ENCODE measurements around the gene ZNF239.

ZNF239 gene

GRCh38 chr10:43574001-43574892 is at the start of gene ZNF239:
Gene ZNF239 (minus strand): TSS chr10:43574616. CDS start chr10:43558079, 16,537 bp downstream.
- H4K20me1 ChIP-seq = no peaks in the 10 kb centered on the region
- H3K4me3 ChIP-seq = peak within 1 kb of the TSS; percentile 31 to 62 (median 53)
- peak within 1 kb of the TSS; percentile 36 to 67 (median 54) for H3K4me2 ChIP-seq
- H3K4me1 ChIP-seq = peaks cover 11 to 20% (median 14%) of the 10 kb centered on the region in 10 experiments; a peak in 19 of 20 replicates
- H3K27ac ChIP-seq = peak within 1 kb of the TSS in 9 of 11 experiments; percentile 17 to 64 (median 54); a peak in 15 of 22 replicates
- H3K27me3 ChIP-seq = peaks cover 0 to 5% (median 0%) of the 10 kb centered on the region in 11 experiments; a peak in 1 of 22 replicates
- peaks cover 51 to 91% (median 77%) of the 10 kb centered on the region in 11 experiments for H3K9me3 ChIP-seq (replicated peaks in 1 of 11)
- H3K36me3 ChIP-seq = peaks cover 0 to 14% (median 0%) of the 10 kb centered on the region in 11 experiments; a peak in 5 of 22 replicates
- TF ChIP-seq Cebpa-rat (IDR thresholded peaks at IDR 0.05) = no peak
- peak within 1 kb of the TSS in 7 of 11 experiments; percentile 23 to 65 (median 51); a peak in 11 of 22 replicates for H3K9ac ChIP-seq

- no peak overlapping the region for H3K9ac ChIP-seq
Observed at GRCh38 chr10:43623351-43623750, 48.9 kb upstream of the ZNF239 start.

GRCh38 chr10:43622038-43622437 is 47.6 kb upstream of the ZNF239 start:
- no peak overlapping the region for H3K4me3 ChIP-seq

More at GRCh38 chr10:43623351-43623750, 48.9 kb upstream of the ZNF239 start:
- TF ChIP-seq Cebpa-rat (IDR thresholded peaks at IDR 0.05) = no peak
- no peak overlapping the region for H3K4me3 ChIP-seq
- H3K36me3 ChIP-seq = peaks cover 0 to 24% (median 15%) of the 10 kb centered on the region in 11 experiments; a peak in 15 of 22 replicates
- no peaks in the 10 kb centered on the region for H3K27me3 ChIP-seq
- H3K4me1 ChIP-seq = peaks cover 0 to 6% (median 0%) of the 10 kb centered on the region in 10 experiments; a peak in 3 of 20 replicates
- H3K4me2 ChIP-seq = peak overlapping the region in 2 of 11 experiments; percentile 4 to 31; a peak in 2 of 22 replicates
- no peaks in the 10 kb centered on the region for H4K20me1 ChIP-seq
- H3K27ac ChIP-seq = no peak overlapping the region; a peak in 1 of 22 replicates
- peaks cover 59 to 80% (median 76%) of the 10 kb centered on the region in 11 experiments for H3K9me3 ChIP-seq (replicated peaks in 1 of 11)

GRCh38 chr10:43619368-43619767 is 45.0 kb upstream of the ZNF239 start:
- Histone ChIP-seq H3K36me3 (peaks cover 38 to 64% (median 52%) of the 10 kb centered on the region in 11 experiments), H3K4me3 (no peak overlapping the region), H3K4me2 (no peak overlapping the region), H3K27me3 (no peaks in the 10 kb centered on the region; a peak in 2 of 22 replicates), H3K9me3 (replicated peaks in 1 of 11) (peaks cover 83 to 99% (median 95%) of the 10 kb centered on the region in 11 experiments), H4K20me1 (no peaks in the 10 kb centered on the region), H3K9ac (no peak overlapping the region), H3K27ac (no peak overlapping the region), H3K4me1 (no peaks in the 10 kb centered on the region)
- TF ChIP-seq Cebpa-rat (IDR thresholded peaks at IDR 0.05) = no peak

More at GRCh38 chr10:43622038-43622437, 47.6 kb upstream of the ZNF239 start:
- H3K9me3 ChIP-seq (replicated peaks in 1 of 11) = peaks cover 72 to 93% (median 89%) of the 10 kb centered on the region in 11 experiments
- H4K20me1 ChIP-seq = no peaks in the 10 kb centered on the region
- H3K27ac ChIP-seq = no peak overlapping the region
- H3K36me3 ChIP-seq = peaks cover 11 to 37% (median 25%) of the 10 kb centered on the region in 11 experiments
- no peak for TF ChIP-seq Cebpa-rat (IDR thresholded peaks at IDR 0.05)
- no peak overlapping the region for H3K4me2 ChIP-seq
- no peaks in the 10 kb centered on the region for H3K4me1 ChIP-seq
- H3K9ac ChIP-seq = no peak overlapping the region
- no peaks in the 10 kb centered on the region; a peak in 1 of 22 replicates for H3K27me3 ChIP-seq

GRCh38 chr10:43616697-43617370 is 42.4 kb upstream of the ZNF239 start:
- Histone ChIP-seq H3K9me3 (replicated peaks in 1 of 11) (peaks cover 94 to 100% (median 98%) of the 10 kb centered on the region in 11 experiments), H3K27me3 (no peaks in the 10 kb centered on the region; a peak in 2 of 22 replicates), H3K4me3 (peak overlapping the region in 8 of 10 experiments; percentile 11 to 43 (median 27); a peak in 10 of 20 replicates), H3K4me2 (no peak overlapping the region), H3K27ac (no peak overlapping the region), H3K9ac (no peak overlapping the region), H3K4me1 (no peaks in the 10 kb centered on the region), H4K20me1 (no peaks in the 10 kb centered on the region), H3K36me3 (peaks cover 61 to 89% (median 75%) of the 10 kb centered on the region in 11 experiments)
- TF ChIP-seq Cebpa-rat (IDR thresholded peaks at IDR 0.05) = no peak

GRCh38 chr10:43610636-43611035 is 36.2 kb upstream of the ZNF239 start:
- H3K4me3 ChIP-seq = no peak overlapping the region
- no peak overlapping the region for H3K27ac ChIP-seq
- H3K4me2 ChIP-seq = no peak overlapping the region
- peaks cover 6 to 18% (median 8%) of the 10 kb centered on the region in 10 experiments for H3K4me1 ChIP-seq
- peaks cover 56 to 81% (median 68%) of the 10 kb centered on the region in 11 experiments for H3K9me3 ChIP-seq (replicated peaks in 1 of 11)
- H3K27me3 ChIP-seq = no peaks in the 10 kb centered on the region
- no peaks in the 10 kb centered on the region for H4K20me1 ChIP-seq
- no peak for TF ChIP-seq Cebpa-rat (IDR thresholded peaks at IDR 0.05)
- H3K36me3 ChIP-seq = peaks cover 67 to 82% (median 73%) of the 10 kb centered on the region in 11 experiments
- no peak overlapping the region for H3K9ac ChIP-seq

- no peak for TF ChIP-seq Cebpa-rat (IDR thresholded peaks at IDR 0.05)
Observed at GRCh38 chr10:43607199-43607573, 32.8 kb upstream of the ZNF239 start.

GRCh38 chr10:43606323-43607198 is 32.1 kb upstream of the ZNF239 start, which contains the start of gene ZNF485:
Gene ZNF485 (plus strand): TSS chr10:43606438. CDS start chr10:43607051, 613 bp downstream.
- TF ChIP-seq Cebpa-rat (IDR thresholded peaks at IDR 0.05) = no peak

More at GRCh38 chr10:43607199-43607573, 32.8 kb upstream of the ZNF239 start:
- Histone ChIP-seq H3K4me2 (peak overlapping the region; percentile 72 to 91 (median 85)), H3K27ac (peak overlapping the region in 4 of 11 experiments; percentile 78 to 88 (median 82); a peak in 8 of 22 replicates), H3K4me1 (peaks cover 6 to 18% (median 8%) of the 10 kb centered on the region in 10 experiments), H3K4me3 (peak overlapping the region; percentile 67 to 79 (median 74)), H4K20me1 (no peaks in the 10 kb centered on the region), H3K36me3 (peaks cover 34 to 47% (median 41%) of the 10 kb centered on the region in 11 experiments), H3K27me3 (no peaks in the 10 kb centered on the region), H3K9me3 (replicated peaks in 1 of 11) (peaks cover 24 to 54% (median 39%) of the 10 kb centered on the region in 11 experiments), H3K9ac (peak overlapping the region in 10 of 11 experiments; percentile 76 to 88 (median 83); a peak in 17 of 22 replicates)

More at GRCh38 chr10:43606323-43607198, 32.1 kb upstream of the ZNF239 start, which contains the start of gene ZNF485:
- peaks cover 24 to 54% (median 39%) of the 10 kb centered on the region in 11 experiments for H3K9me3 ChIP-seq (replicated peaks in 1 of 11)
- H3K4me3 ChIP-seq = peak within 1 kb of the TSS; percentile 67 to 79 (median 74)
- peak within 1 kb of the TSS; percentile 76 to 88 (median 83) for H3K9ac ChIP-seq
- H3K4me2 ChIP-seq = peak within 1 kb of the TSS; percentile 72 to 91 (median 85)
- H3K36me3 ChIP-seq = peaks cover 28 to 41% (median 35%) of the 10 kb centered on the region in 11 experiments
- H3K27ac ChIP-seq = peak within 1 kb of the TSS; percentile 36 to 88 (median 78); a peak in 21 of 22 replicates
- no peaks in the 10 kb centered on the region for H4K20me1 ChIP-seq
- H3K4me1 ChIP-seq = peaks cover 6 to 18% (median 8%) of the 10 kb centered on the region in 10 experiments
- no peaks in the 10 kb centered on the region for H3K27me3 ChIP-seq

Data from BLaER1 treated with 17β-estradiol and CSF1 and Interleukin-3, amounts not matched to agents 10 nM and 100 nM (cell line).